H1 (cell line): ENCODE measurements around the gene PAX5.

Source experiments
- HDAC2 ChIP-seq, 2 experiments: fragments of 300-600 bp in 1 of 2; sonication (generic) in 1 of 2; IDR thresholded peaks; 2 replicates each; pipeline ENCODE4 v1.6.1; 2011 to 2012; ENCODE audit warnings: low read depth in 2 of 2, low read length in 2 of 2, mild to moderate bottlenecking in 2 of 2, moderate library complexity in 2 of 2, borderline replicate concordance in 1 of 2, inconsistent platforms in 1 of 2
- MAFK ChIP-seq: IDR thresholded peaks from 2 replicates; pipeline ENCODE4 v1.6.1; 2012; ENCODE audit warnings: low read depth, mild to moderate bottlenecking, improper control_type of control experiment, low read length
- POLR2AphosphoS5 ChIP-seq: IDR thresholded peaks from 2 replicates; pipeline ENCODE4 v1.6.1; 2011; ENCODE audit warnings: low read depth, low read length
- TEAD4 ChIP-seq: IDR thresholded peaks from 2 replicates; pipeline ENCODE4 v1.6.1; 2012; ENCODE audit warnings: low read depth, low read length, inconsistent platforms, mixed read lengths

DNA sequence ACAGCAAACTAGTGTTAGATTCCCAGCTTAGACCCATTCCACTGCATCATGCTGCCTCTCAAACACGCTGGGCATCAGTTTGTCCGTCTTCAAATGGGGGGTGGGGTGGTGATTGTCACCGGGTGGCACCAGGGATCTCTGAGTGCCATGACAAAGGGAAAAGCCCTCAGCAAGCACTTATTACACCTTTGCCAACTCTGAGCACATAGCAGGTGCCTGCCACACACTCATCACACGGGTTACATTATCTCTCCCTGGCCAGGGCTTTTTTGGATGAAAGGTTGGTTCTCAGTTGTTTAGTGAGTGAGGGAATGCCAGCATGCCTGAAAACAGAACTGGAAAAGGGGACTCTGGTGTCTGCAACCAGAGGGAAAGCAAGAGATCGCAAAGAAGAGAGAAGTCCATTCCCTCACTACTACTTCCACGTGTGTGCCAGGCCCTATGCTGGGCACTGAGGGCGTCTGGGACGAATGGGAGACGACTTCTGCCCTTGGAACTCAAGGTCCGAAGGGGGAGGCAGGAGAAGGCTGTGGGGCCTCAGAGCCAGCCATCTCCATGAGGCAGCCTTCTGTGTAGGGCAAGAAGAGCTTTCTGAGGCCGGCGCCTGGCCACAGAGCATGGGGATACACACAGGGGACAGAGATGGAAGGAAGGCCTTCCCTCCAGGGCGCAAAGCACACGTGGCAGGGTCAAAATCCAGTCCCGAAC, 48.9 kb downstream of the PAX5 start:
- TF ChIP-seq POLR2AphosphoS5 (no peak), MAFK (no peak), HDAC2 (IDR thresholded peaks at IDR 0.05; ENCODE audit: borderline replicate concordance in 1 of 2, low read depth in 2 of 2, low read length in 2 of 2) (no peak), TEAD4 (no peak)
